ENCODE results near the gene RPL7L1. TPM values are rescaled to one million over a fixed set of nuclear protein-coding genes. Genes with fewer than 3 reads are reported as not detected.

The RPL7L1 gene
- total and polyA plus RNA-seq, 2 of the 13 experiments (the other 11 are each of a cell fraction or from before 2014, with no cell fraction given): 51.6 to 179 TPM

DNA sequence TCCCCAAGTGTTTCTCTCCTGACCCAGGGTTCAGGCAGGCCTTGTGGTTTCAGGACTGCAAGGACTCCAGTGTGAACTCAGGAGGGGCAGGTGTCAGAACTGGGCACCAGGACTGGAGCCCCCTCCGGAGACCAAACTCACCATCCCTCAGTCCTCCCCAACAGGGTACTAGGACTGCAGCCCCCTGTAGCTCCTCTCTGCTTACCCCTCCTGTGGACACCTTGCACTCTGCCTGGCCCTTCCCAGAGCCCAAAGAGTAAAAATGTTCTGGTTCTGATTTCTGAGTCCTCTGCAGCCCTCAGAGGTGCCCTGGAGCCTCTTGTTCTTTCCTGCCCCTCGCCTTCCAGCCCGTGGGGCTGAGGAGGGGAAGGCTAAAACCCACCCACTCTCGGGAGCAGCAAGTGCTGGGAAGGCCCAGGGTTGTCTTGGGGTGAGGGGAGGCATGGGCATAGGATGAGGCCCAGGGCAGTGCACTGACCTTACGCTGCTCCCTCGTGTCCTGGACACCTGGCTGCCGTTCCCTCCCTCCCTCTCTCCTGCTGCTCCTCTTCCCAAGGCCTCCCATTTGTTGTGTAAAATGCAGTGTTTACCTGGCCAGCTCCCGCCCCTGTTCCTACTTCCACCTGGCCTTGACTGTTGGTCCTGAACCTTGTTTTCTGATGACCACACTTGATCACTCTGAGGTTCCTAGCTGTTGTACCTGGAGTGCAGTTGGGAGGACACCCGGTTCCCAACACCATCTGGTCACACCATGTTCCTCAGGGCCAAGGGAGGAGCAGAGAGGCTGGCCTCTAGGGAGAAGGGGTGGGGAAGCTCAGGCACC, 59.8 kb downstream of the RPL7L1 start (continued):
- no peak for TF ChIP-seq GTF3A (CRISPR knock-in tag; conservative IDR thresholded peaks at IDR 0.05)
- TF ChIP-seq NCOR1 (IDR thresholded peaks at IDR 0.05; ENCODE audit: borderline replicate concordance, low read length): peak; percentile 81; the same call in 1 of the 2 replicates
- no peak for TF ChIP-seq ZNF207 (IDR thresholded peaks at IDR 0.05; ENCODE audit: borderline replicate concordance)
- peak; percentile 88; the same call in 1 of the 2 replicates for TF ChIP-seq LBX2 (CRISPR knock-in tag; IDR thresholded peaks at IDR 0.05; ENCODE audit: borderline replicate concordance)
- TF ChIP-seq ZNF678 (CRISPR knock-in tag; IDR thresholded peaks at IDR 0.05): no peak
- TF ChIP-seq FOXJ3 (CRISPR knock-in tag; IDR thresholded peaks at IDR 0.05; ENCODE audit: borderline replicate concordance): peak; percentile 82
- TF ChIP-seq ZNF24 (IDR thresholded peaks at IDR 0.05): no peak
- no peak for TF ChIP-seq U2AF1 (optimal IDR thresholded peaks at IDR 0.05; ENCODE audit: low read depth, low read length)
- no peak for TF ChIP-seq SP1 (IDR thresholded peaks at IDR 0.05)
- peak; percentile 28; the same call in 1 of the 2 replicates for TF ChIP-seq SP1 (CRISPR knock-in tag; IDR thresholded peaks at IDR 0.05)
- TF ChIP-seq ZFP41 (CRISPR knock-in tag; IDR thresholded peaks at IDR 0.05; ENCODE audit: borderline replicate concordance): peak; percentile 89
- TF ChIP-seq PRDM10 (CRISPR knock-in tag; IDR thresholded peaks at IDR 0.05; ENCODE audit: low read depth): peak; percentile 72
- no peak for TF ChIP-seq RERE (CRISPR knock-in tag; IDR thresholded peaks at IDR 0.05; ENCODE audit: low read depth)
- TF ChIP-seq POGK (CRISPR knock-in tag; conservative IDR thresholded peaks at IDR 0.05): no peak
- no peak for TF ChIP-seq ZNF550 (CRISPR knock-in tag; IDR thresholded peaks at IDR 0.05; ENCODE audit: borderline replicate concordance)
- peak in 1 of 2 experiments; percentile 69; a peak in 2 of 4 replicates for TF ChIP-seq NR2F1 (CRISPR knock-in tag; IDR thresholded peaks at IDR 0.05)
- TF ChIP-seq ZNF253 (CRISPR knock-in tag; IDR thresholded peaks at IDR 0.05; ENCODE audit: borderline replicate concordance): no peak
